Melanocyte of skin (primary cell): ENCODE results near the gene PABPC1L2A. TPM values are rescaled to one million over a fixed set of nuclear protein-coding genes. Genes with fewer than 3 reads are reported as not detected.

ENCODE experiments used
- total RNA-seq, 2 donors: library from RNA; depleted of rRNA; stranded (reverse); fragments of >200 nt; gene quantifications; 2 replicates each; pipeline ENCODE4 v1.2.3, GENCODE V29; 2012

Gene PABPC1L2A
- not detected for total RNA-seq

DNA sequence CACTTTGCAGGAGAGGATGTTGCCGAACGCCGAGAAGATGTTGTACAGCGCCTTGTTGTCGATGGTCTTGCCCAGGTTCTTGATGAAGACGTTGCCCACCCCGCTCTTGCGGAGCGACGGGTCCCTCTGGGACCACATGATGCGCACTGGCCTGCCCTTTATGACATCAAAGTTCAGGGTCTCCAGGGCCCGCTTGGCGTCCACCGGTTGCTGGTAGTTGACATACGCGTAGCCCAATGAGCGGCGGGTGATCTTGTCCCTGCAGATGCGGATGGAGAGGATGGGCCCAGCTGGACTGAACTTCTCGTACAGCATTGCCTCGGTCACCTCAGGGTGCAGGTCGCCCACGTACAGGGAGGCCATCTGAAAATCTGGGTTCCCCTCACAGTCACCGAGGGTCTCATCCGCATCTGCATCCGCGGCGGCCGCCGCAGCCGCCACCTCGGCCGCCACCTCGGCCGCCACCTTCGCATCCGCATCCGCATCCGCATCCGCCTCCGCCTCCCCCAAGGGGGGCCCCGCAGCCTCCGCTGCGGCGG is at the start of gene PABPC1L2A:
Gene PABPC1L2A, minus strand, starts transcription at position 489 of the 539 bp plus-strand sequence. Its CDS starts 126 bp downstream, at position 363.

Other genes starting within 250 kb of the PABPC1L2A start
- not detected for gene FAM236C, start 166.9 kb downstream of the PABPC1L2A start, total RNA-seq
- gene FAM236A, start 141.3 kb downstream of the PABPC1L2A start, total RNA-seq: not detected
- gene DMRTC1, start 135.7 kb downstream of the PABPC1L2A start, total RNA-seq: not detected
- not detected for gene PABPC1L2B, start 76.6 kb downstream of the PABPC1L2A start, total RNA-seq
- not detected for gene NAP1L2, start 135.3 kb upstream of the PABPC1L2A start, total RNA-seq